ENCODE measurements around the gene TKT. TPM values are rescaled to one million over a fixed set of nuclear protein-coding genes. Genes with fewer than 3 reads are reported as not detected.

The TKT gene
- total and polyA plus RNA-seq, 2 of the 8 experiments (the other 6 are each of a cell fraction or from before 2014, with no cell fraction given) = 418 to 986 TPM

GRCh38 chr3:53231532-53232511 lies 24.0 kb downstream of the TKT start:
- Histone ChIP-seq H3K27me3 (replicated peaks in 1 of 4; ENCODE audit: control insufficient read depth in 3 of 4, extremely low read depth in 1 of 4, insufficient read depth in 3 of 4, low read length in 3 of 4) (no peaks in the 10 kb centered on the region), H3K4ac (replicated peaks; ENCODE audit: insufficient read length, low read depth, low read length) (no peak overlapping the region), H4K5ac (ENCODE audit: insufficient read length, low read depth, low read length) (no peak overlapping the region), H3K4me3 (ENCODE audit: extremely low read depth in 1 of 4, insufficient read depth in 2 of 4, low read depth in 3 of 4, low read length in 4 of 4) (no peak overlapping the region), H4K8ac (ENCODE audit: extremely low read depth, insufficient read depth, low read length) (peak overlapping the region; percentile 57), H4K20me1 (replicated peaks in 1 of 2; ENCODE audit: control insufficient read depth in 1 of 2, insufficient read depth in 2 of 2, low read length in 2 of 2) (peaks cover 25 to 55% of the 10 kb centered on the region in 2 experiments), H3K4me1 (replicated peaks in 1 of 4; ENCODE audit: control insufficient read depth in 3 of 4, insufficient read depth in 4 of 4, low read length in 3 of 4) (peaks cover 0 to 4% (median 3%) of the 10 kb centered on the region in 4 experiments; a peak in 3 of 7 replicates), H2BK120ac (replicated peaks; ENCODE audit: low read depth, low read length) (no peak overlapping the region), H2BK15ac (ENCODE audit: low read length) (no peak overlapping the region), H4K91ac (replicated peaks; ENCODE audit: insufficient read length, low read length) (no peak overlapping the region), H3K4me2 (ENCODE audit: insufficient read depth in 1 of 2, low read depth in 2 of 2, low read length in 2 of 2) (no peak overlapping the region), H3K79me2 (ENCODE audit: control insufficient read depth in 1 of 2, insufficient read depth in 2 of 2, low read length in 2 of 2) (no peaks in the 10 kb centered on the region; a peak in 1 of 4 replicates), H3K14ac (ENCODE audit: insufficient read length) (no peak overlapping the region), H3K79me1 (ENCODE audit: low read depth, low read length) (peaks cover 7% of the 10 kb centered on the region), H3K18ac (ENCODE audit: extremely low read depth, low read length) (no peak overlapping the region), H2AFZ (ENCODE audit: low read length) (no peak overlapping the region), H3K36me3 (ENCODE audit: control insufficient read depth in 2 of 4, insufficient read depth in 4 of 4, low read length in 3 of 4) (peaks cover 75 to 99% (median 94%) of the 10 kb centered on the region in 4 experiments), H2AK5ac (ENCODE audit: low read depth, low read length) (no peak overlapping the region), H2BK12ac (ENCODE audit: low read depth, low read length) (no peak overlapping the region), H3K9ac (replicated peaks in 1 of 4; ENCODE audit: extremely low read depth in 1 of 4, low read depth in 3 of 4, low read length in 3 of 4) (no peak overlapping the region), H3K9me3 (ENCODE audit: insufficient read depth in 2 of 2, low read depth in 1 of 2, low read length in 1 of 2) (no peaks in the 10 kb centered on the region), H2BK20ac (ENCODE audit: low read length) (no peak overlapping the region), H3K27ac (ENCODE audit: low read depth, low read length) (peak overlapping the region; percentile 12; the same call in 1 of the 2 replicates), H2BK5ac (ENCODE audit: low read depth, low read length) (no peak overlapping the region), H3K56ac (replicated peaks; ENCODE audit: insufficient read length, low read depth, low read length) (no peak overlapping the region), H3K23ac (ENCODE audit: insufficient read length) (no peak overlapping the region), H3K23me2 (ENCODE audit: low read depth, low read length) (no peaks in the 10 kb centered on the region)
- ChIA-PET POLR2A (ENCODE audit: partially characterized antibody) (interaction anchor here (1.2 to 28.5 kb wide), 4 partner anchors 9 to 116 kb away, joined by 3 to 449 read pairs (median 3); partner anchors contain the start of gene TKT), CTCF (ENCODE audit: partially characterized antibody) (interaction anchor here (0.8 to 9.0 kb wide), 10 partner anchors 7 to 123 kb away, joined by 3 to 68 read pairs (median 6); no protein-coding TSS in a partner anchor)
- no peak for FAIRE-seq
- TF ChIP-seq TEAD4 (IDR thresholded peaks at IDR 0.05; ENCODE audit: low read depth, low read length) (no peak), POLR2A (IDR thresholded peaks at IDR 0.05; ENCODE audit: control extremely low read depth in 1 of 2, low read depth in 2 of 2, low read length in 2 of 2) (peak in 1 of 2 experiments; percentile 47; a peak in 1 of 3 replicates), POLR2AphosphoS5 (IDR thresholded peaks at IDR 0.05; ENCODE audit: low read depth, low read length) (peak; percentile 35; the same call in 1 of the 2 replicates), RAD21 (IDR thresholded peaks at IDR 0.05 in 1 of 2, conservative IDR thresholded peaks at IDR 0.05 in 1 of 2; ENCODE audit: low read depth in 2 of 2, low read length in 2 of 2) (peak; percentile 25 to 37; a peak in 3 of 4 replicates), NANOG (IDR thresholded peaks at IDR 0.05; ENCODE audit: insufficient read depth, low read depth, low read length, poor library complexity, severe bottlenecking) (no peak), CTCF (IDR thresholded peaks at IDR 0.05; ENCODE audit: control extremely low read depth in 1 of 3, insufficient read depth in 1 of 3, low read depth in 1 of 3, low read length in 3 of 3) (peak in 1 of 3 experiments; percentile 45; a peak in 2 of 4 replicates), YY1 (IDR thresholded peaks at IDR 0.05; ENCODE audit: low read depth, low read length) (no peak)
- DNase-seq (ENCODE audit: low read depth in 1 of 2, low spot score in 2 of 2) = no peak
- 87% methylated on average over 12 of the region's 13 CpGs; no CpG with 5 or more reads in 1 of the 2 experiments for WGBS, 2 experiments (ENCODE audit: extremely low coverage in 1 of 2, insufficient coverage in 1 of 2, insufficient read length in 1 of 2, insufficient replicate concordance in 2 of 2, low coverage in 1 of 2, low lambda C conversion rate in 2 of 2, missing lambda C conversion rate in 1 of 2)

Data from H1 (cell line).